Progenitor cell of endocrine pancreas (in vitro differentiated cells): Measurements from ENCODE around the gene SETD1A. TPM values are rescaled to one million over a fixed set of nuclear protein-coding genes. Genes with fewer than 3 reads are reported as not detected.

Experiments
- DNase-seq: peaks from one replicate; pipeline ENCODE4 v3.0.0; 2021; ENCODE audit warnings: low spot score; ENCODE audit not compliant: unreplicated experiment
- H3K27ac Mint-ChIP-seq: 2 replicates; pipeline ENCODE4 v1.8.0; 2021; ENCODE audit warnings: mild to moderate bottlenecking, moderate library complexity, mixed read lengths
- H3K27me3 Mint-ChIP-seq: 2 replicates; pipeline ENCODE4 v1.8.0; 2021; ENCODE audit warnings: mixed read lengths
- H3K36me3 Mint-ChIP-seq: 2 replicates; pipeline ENCODE4 v1.8.0; 2022; ENCODE audit warnings: mixed read lengths; ENCODE audit not compliant: insufficient read depth
- H3K4me1 Mint-ChIP-seq: 2 replicates; pipeline ENCODE4 v1.8.0; 2021; ENCODE audit warnings: low read depth, mixed read lengths
- H3K4me3 Mint-ChIP-seq: 2 replicates; pipeline ENCODE4 v1.8.0; 2021; ENCODE audit warnings: low read depth, mild to moderate bottlenecking, moderate library complexity, mixed read lengths
- H3K9me3 Mint-ChIP-seq: 2 replicates; pipeline ENCODE4 v1.8.0; 2021; ENCODE audit warnings: low read depth, mixed read lengths
- total RNA-seq: library from RNA; stranded (reverse); gene quantifications from 2 replicates; pipeline ENCODE4 v1.2.1, GENCODE V29; 2021
- TF ChIP-seq, protein P1 (sequence below): fragments of 200-600 bp; sonication (generic); IDR thresholded peaks from one replicate; pipeline ENCODE4 v1.5.0; 2021; ENCODE audit warnings: antibody characterized with exemption, mild to moderate bottlenecking; ENCODE audit not compliant: unreplicated experiment

The SETD1A gene
- total RNA-seq, 1 donor from 2014 or later, result 27.7 TPM

DNA sequence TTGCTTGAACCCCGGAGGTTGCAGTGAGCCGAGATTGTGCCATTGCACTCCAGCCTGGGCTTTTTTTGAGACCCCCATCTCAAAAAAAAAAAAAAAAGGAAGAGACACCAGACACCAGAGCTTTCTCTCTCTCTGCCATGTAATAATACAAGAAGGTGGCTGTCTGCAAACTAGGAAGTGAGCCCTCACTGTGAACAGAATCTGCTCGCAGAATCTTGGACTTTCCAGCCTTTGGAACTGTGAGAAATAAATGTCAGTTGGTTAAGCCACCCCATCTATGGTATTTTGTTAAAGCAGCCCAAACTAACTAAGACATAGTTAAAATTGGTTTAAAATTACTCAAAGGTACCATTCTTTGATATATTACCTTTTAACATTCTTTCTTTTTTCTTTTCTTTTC is 63.0 kb downstream of the SETD1A start:
- Mint-ChIP-seq H3K36me3 (no peaks in the 10 kb centered on the region), H3K9me3 (no peaks in the 10 kb centered on the region)

DNA sequence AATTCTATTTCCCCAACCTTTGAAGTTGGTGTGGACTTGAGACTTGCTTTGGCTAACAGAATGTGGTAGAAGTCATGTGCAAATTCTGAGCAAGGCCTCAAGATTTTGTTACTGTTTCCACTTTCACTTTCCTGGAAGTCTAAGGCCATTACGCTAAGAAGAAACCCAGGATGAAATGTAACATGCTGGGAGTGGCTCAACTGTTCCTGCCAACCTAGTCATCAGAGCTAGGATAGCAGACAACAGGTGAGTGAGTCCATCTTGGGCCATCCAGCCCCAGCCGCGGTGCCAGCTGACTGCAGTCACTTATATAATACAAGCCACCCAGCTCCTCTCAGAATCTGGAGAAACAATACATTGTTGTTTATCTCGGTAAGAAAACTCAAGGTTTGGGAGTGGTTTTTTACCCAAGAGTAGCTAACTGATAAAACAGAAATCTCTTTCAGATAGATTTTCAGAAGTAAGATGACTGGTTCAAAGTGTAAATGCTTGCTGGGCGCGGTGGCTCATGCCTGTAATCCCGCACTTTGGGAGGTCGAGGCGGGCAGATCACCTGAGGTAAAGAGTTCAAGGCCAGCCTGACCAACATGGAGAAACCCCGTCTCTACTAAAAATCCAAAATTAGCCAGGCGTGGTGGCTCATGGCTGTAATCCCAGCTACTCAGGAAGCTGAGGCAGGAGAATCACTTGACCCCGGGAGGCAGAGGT is 65.1 kb downstream of the SETD1A start:
- H3K36me3 Mint-ChIP-seq, result no peaks in the 10 kb centered on the region
- TF ChIP-seq, protein P1, sequence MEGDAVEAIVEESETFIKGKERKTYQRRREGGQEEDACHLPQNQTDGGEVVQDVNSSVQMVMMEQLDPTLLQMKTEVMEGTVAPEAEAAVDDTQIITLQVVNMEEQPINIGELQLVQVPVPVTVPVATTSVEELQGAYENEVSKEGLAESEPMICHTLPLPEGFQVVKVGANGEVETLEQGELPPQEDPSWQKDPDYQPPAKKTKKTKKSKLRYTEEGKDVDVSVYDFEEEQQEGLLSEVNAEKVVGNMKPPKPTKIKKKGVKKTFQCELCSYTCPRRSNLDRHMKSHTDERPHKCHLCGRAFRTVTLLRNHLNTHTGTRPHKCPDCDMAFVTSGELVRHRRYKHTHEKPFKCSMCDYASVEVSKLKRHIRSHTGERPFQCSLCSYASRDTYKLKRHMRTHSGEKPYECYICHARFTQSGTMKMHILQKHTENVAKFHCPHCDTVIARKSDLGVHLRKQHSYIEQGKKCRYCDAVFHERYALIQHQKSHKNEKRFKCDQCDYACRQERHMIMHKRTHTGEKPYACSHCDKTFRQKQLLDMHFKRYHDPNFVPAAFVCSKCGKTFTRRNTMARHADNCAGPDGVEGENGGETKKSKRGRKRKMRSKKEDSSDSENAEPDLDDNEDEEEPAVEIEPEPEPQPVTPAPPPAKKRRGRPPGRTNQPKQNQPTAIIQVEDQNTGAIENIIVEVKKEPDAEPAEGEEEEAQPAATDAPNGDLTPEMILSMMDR, result no peak
- H3K4me3 Mint-ChIP-seq, result no peak overlapping the region
- no peaks in the 10 kb centered on the region for H3K9me3 Mint-ChIP-seq
- DNase-seq, result no peak
- no peaks in the 10 kb centered on the region for H3K4me1 Mint-ChIP-seq
- H3K27ac Mint-ChIP-seq, result no peak overlapping the region
- H3K27me3 Mint-ChIP-seq, result peaks cover 3% of the 10 kb centered on the region

More for the DNA sequence above, 63.0 kb downstream of the SETD1A start:
- DNase-seq, result no peak
- no peaks in the 10 kb centered on the region for H3K4me1 Mint-ChIP-seq
- TF ChIP-seq, protein P1, result no peak
- H3K4me3 Mint-ChIP-seq, result no peak overlapping the region
- H3K27me3 Mint-ChIP-seq, result peaks cover 5% of the 10 kb centered on the region
- no peak overlapping the region for H3K27ac Mint-ChIP-seq

DNA sequence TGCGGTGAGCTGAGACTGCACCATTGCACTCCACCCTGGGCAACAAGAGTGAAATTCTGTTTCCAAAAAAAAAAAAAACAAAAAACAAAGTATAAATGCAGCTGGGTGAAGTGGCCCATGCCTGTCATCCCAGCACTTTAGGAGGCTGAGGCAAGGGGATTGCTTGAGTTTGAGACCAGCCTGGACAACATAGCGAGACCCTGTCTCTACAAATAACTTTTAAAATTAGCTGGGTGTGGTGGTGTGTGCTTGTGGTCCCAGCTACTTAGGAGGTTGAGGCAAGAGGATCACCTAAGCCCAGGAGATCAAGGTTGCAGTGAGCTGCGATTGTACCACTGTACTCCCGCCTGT is 65.7 kb downstream of the SETD1A start:
- Mint-ChIP-seq H3K36me3 (no peaks in the 10 kb centered on the region), H3K27me3 (peaks cover under 1% of the 10 kb centered on the region), H3K4me3 (no peak overlapping the region), H3K4me1 (no peaks in the 10 kb centered on the region), H3K9me3 (no peaks in the 10 kb centered on the region), H3K27ac (no peak overlapping the region)
- DNase-seq, result no peak
- TF ChIP-seq, protein P1, result no peak

DNA sequence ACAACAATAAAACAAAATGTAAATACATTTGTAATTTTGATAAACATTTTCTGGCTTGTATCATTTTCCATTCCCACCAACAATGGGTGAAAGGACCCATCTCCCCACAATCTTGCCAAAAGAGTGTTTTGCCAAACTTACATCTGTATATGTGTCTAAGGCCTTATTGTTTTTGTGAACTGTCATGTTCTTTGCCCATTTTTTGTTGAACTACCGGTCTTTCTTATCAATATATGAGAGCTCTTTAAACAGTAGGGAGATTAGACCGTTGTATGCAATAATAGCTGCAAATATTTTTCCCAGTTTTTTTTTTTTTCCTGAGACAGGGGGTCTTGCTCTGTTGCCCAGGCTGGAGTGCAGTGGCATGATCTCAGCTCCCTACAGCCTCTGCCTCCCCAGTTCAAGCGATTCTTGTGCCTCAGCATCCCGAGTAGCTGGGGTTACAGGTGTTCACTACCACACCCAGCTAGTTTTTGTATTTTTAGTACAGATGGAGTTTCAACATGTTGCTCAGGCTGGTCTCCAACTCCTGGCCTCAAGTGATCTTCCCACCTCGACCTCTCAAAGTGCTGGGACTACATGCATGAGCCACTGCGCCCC is 66.2 kb downstream of the SETD1A start:
- Mint-ChIP-seq H3K4me1 (no peaks in the 10 kb centered on the region), H3K9me3 (no peaks in the 10 kb centered on the region), H3K27me3 (no peaks in the 10 kb centered on the region), H3K27ac (no peak overlapping the region), H3K36me3 (no peaks in the 10 kb centered on the region), H3K4me3 (no peak overlapping the region)
- no peak for DNase-seq
- TF ChIP-seq, protein P1, result no peak

DNA sequence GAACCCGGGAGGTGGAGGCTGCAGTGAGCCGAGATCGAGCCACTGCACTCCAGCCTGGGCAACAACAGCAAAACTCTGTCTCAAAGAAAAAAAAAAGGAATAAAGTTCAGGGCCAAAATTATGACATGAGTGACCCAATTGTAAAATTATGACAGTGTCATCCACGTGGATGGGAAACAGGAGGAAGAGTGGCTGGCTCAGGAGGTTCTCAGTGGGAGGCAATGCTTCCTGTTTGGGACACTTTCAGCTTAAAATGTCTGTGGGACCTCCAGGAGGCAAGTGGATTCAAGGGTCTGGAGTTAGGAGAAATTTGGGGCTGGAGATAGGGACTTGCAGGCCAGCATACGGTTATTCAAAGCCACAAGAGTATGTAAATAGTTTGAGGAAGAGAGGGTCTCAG is 67.8 kb downstream of the SETD1A start:
- H3K4me3 Mint-ChIP-seq, result no peak overlapping the region
- DNase-seq, result no peak
- no peaks in the 10 kb centered on the region for H3K36me3 Mint-ChIP-seq
- no peak overlapping the region for H3K27ac Mint-ChIP-seq
- TF ChIP-seq, protein P1, result no peak
- H3K27me3 Mint-ChIP-seq, result no peaks in the 10 kb centered on the region
- no peaks in the 10 kb centered on the region for H3K9me3 Mint-ChIP-seq
- H3K4me1 Mint-ChIP-seq, result no peaks in the 10 kb centered on the region
